HG03520 (cell line): Measurements from ENCODE around the gene MMP27.
A peak's percentile ranks its signal among the peaks of the same experiment; 100 is the strongest.

Source experiments
- ATAC-seq: cut with Tn5 transposase; IDR thresholded peaks from one replicate; pipeline ENCODE4 v1.9.1; 2021; ENCODE audit warnings: mild to moderate bottlenecking, moderate library complexity; ENCODE audit not compliant: unreplicated experiment

The MMP27 gene

GRCh38 chr11:102703826-102704493, 1.6 kb downstream of the MMP27 start:
- ATAC-seq: no peak

GRCh38 chr11:102695201-102695600, 10.4 kb downstream of the MMP27 start:
- no peak for ATAC-seq

GRCh38 chr11:102685754-102686153, 19.8 kb downstream of the MMP27 start:
- no peak for ATAC-seq

- ATAC-seq: no peak
Observed at GRCh38 chr11:102685338-102685737, 20.2 kb downstream of the MMP27 start.

GRCh38 chr11:102683277-102683676, 22.3 kb downstream of the MMP27 start:
- no peak for ATAC-seq

GRCh38 chr11:102680945-102681344, 24.6 kb downstream of the MMP27 start:
- ATAC-seq: no peak

GRCh38 chr11:102678022-102678421, 27.5 kb downstream of the MMP27 start:
- ATAC-seq: no peak

- ATAC-seq: no peak
Observed at GRCh38 chr11:102676084-102676483, 29.5 kb downstream of the MMP27 start.

GRCh38 chr11:102669664-102670063, 35.9 kb downstream of the MMP27 start:
- ATAC-seq: peak; percentile 76

- peak; percentile 36 for ATAC-seq
Observed at GRCh38 chr11:102666331-102666957, 39.1 kb downstream of the MMP27 start.

GRCh38 chr11:102664001-102664752, 41.4 kb downstream of the MMP27 start:
- peak; percentile 68 for ATAC-seq

- no peak for ATAC-seq
Observed at GRCh38 chr11:102662607-102663006, 43.0 kb downstream of the MMP27 start.

- ATAC-seq: no peak
Observed at GRCh38 chr11:102661040-102661439, 44.5 kb downstream of the MMP27 start.

- no peak for ATAC-seq
Observed at GRCh38 chr11:102656528-102656927, 49.0 kb downstream of the MMP27 start.

- no peak for ATAC-seq
Observed at GRCh38 chr11:102655547-102655946, 50.0 kb downstream of the MMP27 start.

GRCh38 chr11:102654761-102655160, 50.8 kb downstream of the MMP27 start:
- no peak for ATAC-seq

GRCh38 chr11:102653744-102654291, 51.8 kb downstream of the MMP27 start:
- no peak for ATAC-seq

GRCh38 chr11:102647430-102647829, 58.1 kb downstream of the MMP27 start:
- no peak for ATAC-seq

- no peak for ATAC-seq
Observed at GRCh38 chr11:102643941-102644340, 61.6 kb downstream of the MMP27 start.
